GM19372 (cell line): ENCODE data around the gene TMEM154.

Experiments used
- ATAC-seq: cut with Tn5 transposase; IDR thresholded peaks from one replicate; pipeline ENCODE4 v1.9.1; 2021; ENCODE audit warnings: mild to moderate bottlenecking, low read depth, moderate library complexity; ENCODE audit not compliant: unreplicated experiment

TMEM154 gene

GRCh38 chr4:152697284-152698088 lies 17.7 kb upstream of the TMEM154 start:
- ATAC-seq, result peak; percentile 3

- ATAC-seq, result peak; percentile 99
Observed at GRCh38 chr4:152696764-152697261, 17.0 kb upstream of the TMEM154 start.

GRCh38 chr4:152693871-152694270 lies 14.1 kb upstream of the TMEM154 start:
- ATAC-seq, result no peak

- no peak for ATAC-seq
Observed at GRCh38 chr4:152691761-152692160, 12.0 kb upstream of the TMEM154 start.

GRCh38 chr4:152690706-152691651 lies 11.2 kb upstream of the TMEM154 start:
- ATAC-seq, result no peak

- ATAC-seq, result no peak
Observed at GRCh38 chr4:152689615-152690501, 10.1 kb upstream of the TMEM154 start.

- no peak for ATAC-seq
Observed at GRCh38 chr4:152687974-152688599, 8.3 kb upstream of the TMEM154 start.

GRCh38 chr4:152686452-152687013 lies 6.7 kb upstream of the TMEM154 start:
- ATAC-seq, result no peak

GRCh38 chr4:152684587-152684986 lies 4.8 kb upstream of the TMEM154 start:
- no peak for ATAC-seq

GRCh38 chr4:152684007-152684406 lies 4.2 kb upstream of the TMEM154 start:
- ATAC-seq, result no peak

GRCh38 chr4:152682143-152682941 lies 2.5 kb upstream of the TMEM154 start:
- ATAC-seq, result no peak

- ATAC-seq, result no peak
Observed at GRCh38 chr4:152680988-152681603, 1.3 kb upstream of the TMEM154 start.

GRCh38 chr4:152678841-152679240 lies 956 bp downstream of the TMEM154 start:
- no peak for ATAC-seq

GRCh38 chr4:152677117-152677516 lies 2.7 kb downstream of the TMEM154 start:
- no peak for ATAC-seq

- ATAC-seq, result no peak
Observed at GRCh38 chr4:152676052-152676854, 3.5 kb downstream of the TMEM154 start.

GRCh38 chr4:152674359-152674758 lies 5.4 kb downstream of the TMEM154 start:
- no peak for ATAC-seq

GRCh38 chr4:152673489-152673888 lies 6.3 kb downstream of the TMEM154 start:
- ATAC-seq, result no peak
